ENCODE measurements around the gene DENND2A.
"Not testable (repeated sequence)": the region's sequence is repeated elsewhere in the genome, so short reads cannot be mapped to it uniquely, and the experiment has no call there.

The DENND2A gene

GRCh38 chr7:140623980-140624379 lies 16.6 kb downstream of the DENND2A start:
- TF ChIP-seq, protein P1, sequence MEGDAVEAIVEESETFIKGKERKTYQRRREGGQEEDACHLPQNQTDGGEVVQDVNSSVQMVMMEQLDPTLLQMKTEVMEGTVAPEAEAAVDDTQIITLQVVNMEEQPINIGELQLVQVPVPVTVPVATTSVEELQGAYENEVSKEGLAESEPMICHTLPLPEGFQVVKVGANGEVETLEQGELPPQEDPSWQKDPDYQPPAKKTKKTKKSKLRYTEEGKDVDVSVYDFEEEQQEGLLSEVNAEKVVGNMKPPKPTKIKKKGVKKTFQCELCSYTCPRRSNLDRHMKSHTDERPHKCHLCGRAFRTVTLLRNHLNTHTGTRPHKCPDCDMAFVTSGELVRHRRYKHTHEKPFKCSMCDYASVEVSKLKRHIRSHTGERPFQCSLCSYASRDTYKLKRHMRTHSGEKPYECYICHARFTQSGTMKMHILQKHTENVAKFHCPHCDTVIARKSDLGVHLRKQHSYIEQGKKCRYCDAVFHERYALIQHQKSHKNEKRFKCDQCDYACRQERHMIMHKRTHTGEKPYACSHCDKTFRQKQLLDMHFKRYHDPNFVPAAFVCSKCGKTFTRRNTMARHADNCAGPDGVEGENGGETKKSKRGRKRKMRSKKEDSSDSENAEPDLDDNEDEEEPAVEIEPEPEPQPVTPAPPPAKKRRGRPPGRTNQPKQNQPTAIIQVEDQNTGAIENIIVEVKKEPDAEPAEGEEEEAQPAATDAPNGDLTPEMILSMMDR (IDR thresholded peaks at IDR 0.05) = no peak
- no peak overlapping the region for H3K4me3 ChIP-seq (ENCODE audit: low read depth in 1 of 2, low read length in 1 of 2)

GRCh38 chr7:140621401-140622021 lies 19.1 kb downstream of the DENND2A start:
- H3K4me1 ChIP-seq (ENCODE audit: control insufficient read depth in 1 of 2, insufficient read depth in 1 of 2, low read depth in 1 of 2, low read length in 1 of 2) = no peaks in the 10 kb centered on the region

More at GRCh38 chr7:140623980-140624379, 16.6 kb downstream of the DENND2A start:
- no peaks in the 10 kb centered on the region for H3K9me3 ChIP-seq
- H3K27me3 ChIP-seq = peaks cover 16% of the 10 kb centered on the region
- no peaks in the 10 kb centered on the region for H3K36me3 ChIP-seq
- H3K27ac ChIP-seq = no peak overlapping the region
- H3K4me1 ChIP-seq (ENCODE audit: control insufficient read depth in 1 of 2, insufficient read depth in 1 of 2, low read depth in 1 of 2, low read length in 1 of 2) = no peaks in the 10 kb centered on the region

GRCh38 chr7:140619915-140620510 lies 20.6 kb downstream of the DENND2A start:
- H3K36me3 ChIP-seq; H3K27me3 ChIP-seq; H3K27ac ChIP-seq; H3K4me1 ChIP-seq (ENCODE audit: control insufficient read depth in 1 of 2, insufficient read depth in 1 of 2, low read depth in 1 of 2, low read length in 1 of 2); H3K4me3 ChIP-seq (ENCODE audit: low read depth in 1 of 2, low read length in 1 of 2); H3K9me3 ChIP-seq: not testable (repeated sequence)

More at GRCh38 chr7:140621401-140622021, 19.1 kb downstream of the DENND2A start:
- no peak overlapping the region for H3K4me3 ChIP-seq (ENCODE audit: low read depth in 1 of 2, low read length in 1 of 2)
- peaks cover 10% of the 10 kb centered on the region for H3K27me3 ChIP-seq
- H3K36me3 ChIP-seq = no peaks in the 10 kb centered on the region
- no peaks in the 10 kb centered on the region for H3K9me3 ChIP-seq
- TF ChIP-seq, protein P1 (IDR thresholded peaks at IDR 0.05) = no peak
- H3K27ac ChIP-seq = no peak overlapping the region

- Histone ChIP-seq H3K36me3 (no peaks in the 10 kb centered on the region), H3K4me3 (ENCODE audit: low read depth in 1 of 2, low read length in 1 of 2) (no peak overlapping the region)
These were observed 21.4 kb downstream of the DENND2A start for GRCh38 chr7:140619176-140619575.

DNA sequence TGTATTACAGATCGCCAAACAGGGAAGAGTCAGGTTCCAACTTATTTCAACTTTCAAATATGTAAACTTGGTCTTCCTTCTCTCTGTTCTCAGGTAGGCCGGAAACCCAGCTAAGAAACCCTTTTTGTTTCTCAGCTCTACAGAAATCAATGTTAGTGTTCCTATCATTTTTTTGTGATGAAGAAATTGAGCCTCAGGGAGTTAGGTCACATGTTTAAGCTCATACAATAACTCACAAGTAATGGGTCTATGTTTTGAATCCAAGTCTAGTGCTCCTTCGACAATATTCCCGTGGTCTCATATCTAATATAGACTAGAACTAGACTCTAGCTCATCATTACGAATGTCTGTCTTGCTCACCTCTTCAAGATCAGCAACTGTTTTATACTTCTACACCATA lies 22.3 kb downstream of the DENND2A start:
- TF ChIP-seq, protein P1 (IDR thresholded peaks at IDR 0.05) = no peak
- Histone ChIP-seq H3K27me3 (no peaks in the 10 kb centered on the region), H3K36me3 (no peaks in the 10 kb centered on the region), H3K27ac (no peak overlapping the region), H3K9me3 (no peaks in the 10 kb centered on the region), H3K4me3 (ENCODE audit: low read depth in 1 of 2, low read length in 1 of 2) (no peak overlapping the region), H3K4me1 (ENCODE audit: control insufficient read depth in 1 of 2, insufficient read depth in 1 of 2, low read depth in 1 of 2, low read length in 1 of 2) (no peaks in the 10 kb centered on the region)

More at GRCh38 chr7:140619176-140619575, 21.4 kb downstream of the DENND2A start:
- H3K27ac ChIP-seq = no peak overlapping the region
- no peaks in the 10 kb centered on the region for H3K4me1 ChIP-seq (ENCODE audit: control insufficient read depth in 1 of 2, insufficient read depth in 1 of 2, low read depth in 1 of 2, low read length in 1 of 2)
- TF ChIP-seq, protein P1 (IDR thresholded peaks at IDR 0.05) = no peak
- H3K9me3 ChIP-seq = no peaks in the 10 kb centered on the region
- peaks cover under 1% of the 10 kb centered on the region for H3K27me3 ChIP-seq

DNA sequence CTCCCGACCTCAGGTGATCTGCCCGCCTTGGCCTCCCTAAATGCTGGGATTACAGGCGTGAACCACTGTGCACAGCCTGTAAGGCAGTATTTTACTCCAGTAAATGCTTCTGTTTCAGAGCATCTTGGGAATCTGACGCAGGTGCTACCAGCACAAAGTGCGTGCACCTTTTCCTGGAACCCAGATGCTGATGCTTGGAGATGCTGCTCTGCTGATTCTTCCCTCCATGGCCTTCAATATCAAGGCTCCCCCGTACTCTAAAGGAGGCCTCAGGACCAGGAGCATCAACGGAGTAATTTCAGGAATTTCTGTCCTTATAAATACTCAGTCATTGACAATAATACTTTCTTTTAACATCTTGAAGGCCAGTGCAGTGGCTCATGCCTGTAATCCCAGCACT lies 23.5 kb downstream of the DENND2A start:
- Histone ChIP-seq H3K9me3 (no peaks in the 10 kb centered on the region), H3K36me3 (no peaks in the 10 kb centered on the region), H3K27me3 (no peaks in the 10 kb centered on the region), H3K4me3 (ENCODE audit: low read depth in 1 of 2, low read length in 1 of 2) (no peak overlapping the region), H3K27ac (no peak overlapping the region), H3K4me1 (ENCODE audit: control insufficient read depth in 1 of 2, insufficient read depth in 1 of 2, low read depth in 1 of 2, low read length in 1 of 2) (no peaks in the 10 kb centered on the region)
- TF ChIP-seq, protein P1 (IDR thresholded peaks at IDR 0.05) = no peak
